H1 (cell line): ENCODE results near the gene ERVW-1. TPM values are rescaled to one million over a fixed set of nuclear protein-coding genes. Genes with fewer than 3 reads are reported as not detected.

Source experiments
- polyA plus RNA-seq, 7 experiments: library from polyadenylated mRNA; depleted of rRNA in 3 of 7; stranded (reverse) in 5 of 7; unstranded in 2 of 7; fragments of >200 nt in 5 of 7; fragments of 200-250 nt in 2 of 7; gene quantifications; 1 replicate in 5 of 7; 2 replicates in 1 of 7; 4 replicates in 1 of 7; pipeline versions ENCODE4 v1.2.1 to v1.2.3, GENCODE V29; 2011 to 2013; ENCODE audit warnings: missing spikeins in 2 of 7, mixed read lengths in 2 of 7
- total RNA-seq: library from RNA; stranded (reverse); fragmentation: NEBNext Ultra II Directional; extraction: Animal tissue kit (Norgen Biotek cat#: 25700); gene quantifications from 2 replicates; pipeline ENCODE4 v1.2.1, GENCODE V29; 2021
- TF ChIP-seq, protein P1 (sequence below): IDR thresholded peaks from 2 replicates; pipeline ENCODE4 v1.6.1; 2012; ENCODE audit warnings: inconsistent platforms

Gene ERVW-1
- total and polyA plus RNA-seq, 2 of the 8 experiments (the other 6 are each of a cell fraction or from before 2014, with no cell fraction given) = 0.08 TPM; not detected in 1

- TF ChIP-seq, protein P1, sequence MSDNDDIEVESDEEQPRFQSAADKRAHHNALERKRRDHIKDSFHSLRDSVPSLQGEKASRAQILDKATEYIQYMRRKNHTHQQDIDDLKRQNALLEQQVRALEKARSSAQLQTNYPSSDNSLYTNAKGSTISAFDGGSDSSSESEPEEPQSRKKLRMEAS = no peak
- TF ChIP-seq, all 59 proteins: peak for 0
These were observed 965 bp upstream of the ERVW-1 start (continued) for GRCh38 chr7:92478711-92479110.
